AG09319 (cell line): ENCODE data around the gene PLA1A.

ENCODE experiments used
- DNase-seq: peaks from one replicate; pipeline ENCODE4 v3.0.0-alpha.2; 2010; ENCODE audit warnings: low read depth; ENCODE audit errors: extremely low read depth
- TF ChIP-seq, protein P1 (sequence below): IDR thresholded peaks from 2 replicates; pipeline ENCODE4 v1.5.1; 2011; ENCODE audit warnings: low read depth, mild to moderate bottlenecking, inconsistent platforms, low read length, moderate library complexity

Gene PLA1A

DNA sequence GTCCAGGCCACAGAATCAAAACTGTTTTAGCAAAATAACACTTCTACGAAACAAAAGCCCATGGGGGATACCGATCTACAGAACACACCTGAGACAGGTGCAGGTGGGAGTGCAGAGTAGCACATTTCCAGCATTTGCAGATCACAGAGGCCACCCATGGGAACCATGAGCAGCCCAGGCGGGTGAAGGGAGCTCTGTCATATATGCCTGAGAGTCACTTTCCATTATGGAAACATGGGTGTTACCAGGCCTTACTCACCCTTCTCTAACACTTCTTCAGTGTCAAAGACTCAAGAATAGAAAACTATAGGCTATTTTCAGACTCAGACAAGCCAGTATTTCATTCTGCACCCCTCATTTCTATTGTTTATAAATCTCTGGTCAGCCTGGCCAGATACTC is 3.5 kb downstream of the PLA1A start:
- DNase-seq = no peak
- TF ChIP-seq, protein P1, sequence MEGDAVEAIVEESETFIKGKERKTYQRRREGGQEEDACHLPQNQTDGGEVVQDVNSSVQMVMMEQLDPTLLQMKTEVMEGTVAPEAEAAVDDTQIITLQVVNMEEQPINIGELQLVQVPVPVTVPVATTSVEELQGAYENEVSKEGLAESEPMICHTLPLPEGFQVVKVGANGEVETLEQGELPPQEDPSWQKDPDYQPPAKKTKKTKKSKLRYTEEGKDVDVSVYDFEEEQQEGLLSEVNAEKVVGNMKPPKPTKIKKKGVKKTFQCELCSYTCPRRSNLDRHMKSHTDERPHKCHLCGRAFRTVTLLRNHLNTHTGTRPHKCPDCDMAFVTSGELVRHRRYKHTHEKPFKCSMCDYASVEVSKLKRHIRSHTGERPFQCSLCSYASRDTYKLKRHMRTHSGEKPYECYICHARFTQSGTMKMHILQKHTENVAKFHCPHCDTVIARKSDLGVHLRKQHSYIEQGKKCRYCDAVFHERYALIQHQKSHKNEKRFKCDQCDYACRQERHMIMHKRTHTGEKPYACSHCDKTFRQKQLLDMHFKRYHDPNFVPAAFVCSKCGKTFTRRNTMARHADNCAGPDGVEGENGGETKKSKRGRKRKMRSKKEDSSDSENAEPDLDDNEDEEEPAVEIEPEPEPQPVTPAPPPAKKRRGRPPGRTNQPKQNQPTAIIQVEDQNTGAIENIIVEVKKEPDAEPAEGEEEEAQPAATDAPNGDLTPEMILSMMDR = no peak

DNA sequence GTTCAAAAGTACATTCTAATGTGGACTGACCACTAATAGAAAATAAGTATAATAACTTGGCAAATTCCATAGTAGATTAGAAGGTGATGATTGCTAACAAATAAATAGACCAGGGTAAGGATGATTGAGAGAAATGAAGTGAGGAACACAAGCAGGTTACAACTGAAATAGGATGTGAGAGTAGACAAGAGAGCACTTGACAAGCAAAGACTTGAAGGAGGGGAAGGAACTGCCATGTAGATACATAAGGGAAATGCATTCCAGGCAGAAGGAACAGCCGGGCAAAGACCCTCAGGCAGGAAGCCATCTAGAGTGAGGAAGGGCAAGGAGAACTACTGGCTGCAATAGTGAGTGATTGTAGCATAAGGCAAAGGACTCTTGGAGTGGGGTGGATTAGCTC is 5.0 kb downstream of the PLA1A start:
- TF ChIP-seq, protein P1 = no peak
- no peak for DNase-seq

DNA sequence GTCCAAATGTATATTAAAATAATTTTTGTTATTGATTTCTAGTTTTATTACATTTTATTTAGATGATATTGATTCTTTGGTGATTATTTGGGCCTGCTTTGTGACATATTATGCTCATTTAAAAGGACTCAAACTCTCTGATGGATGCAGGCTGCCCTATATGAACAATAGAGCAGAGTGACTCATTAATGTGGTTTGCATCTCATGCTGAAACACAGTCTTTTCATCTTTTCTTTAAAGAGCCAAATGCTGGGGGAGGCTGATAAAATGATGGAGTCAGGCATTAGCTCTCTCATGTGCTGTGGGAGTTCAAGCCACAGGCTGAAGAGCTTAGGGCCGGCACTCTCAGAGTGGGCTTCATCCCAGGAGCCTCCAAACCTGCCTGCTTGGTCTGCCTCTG is 7.2 kb downstream of the PLA1A start:
- TF ChIP-seq, protein P1 = no peak
- no peak for DNase-seq

DNA sequence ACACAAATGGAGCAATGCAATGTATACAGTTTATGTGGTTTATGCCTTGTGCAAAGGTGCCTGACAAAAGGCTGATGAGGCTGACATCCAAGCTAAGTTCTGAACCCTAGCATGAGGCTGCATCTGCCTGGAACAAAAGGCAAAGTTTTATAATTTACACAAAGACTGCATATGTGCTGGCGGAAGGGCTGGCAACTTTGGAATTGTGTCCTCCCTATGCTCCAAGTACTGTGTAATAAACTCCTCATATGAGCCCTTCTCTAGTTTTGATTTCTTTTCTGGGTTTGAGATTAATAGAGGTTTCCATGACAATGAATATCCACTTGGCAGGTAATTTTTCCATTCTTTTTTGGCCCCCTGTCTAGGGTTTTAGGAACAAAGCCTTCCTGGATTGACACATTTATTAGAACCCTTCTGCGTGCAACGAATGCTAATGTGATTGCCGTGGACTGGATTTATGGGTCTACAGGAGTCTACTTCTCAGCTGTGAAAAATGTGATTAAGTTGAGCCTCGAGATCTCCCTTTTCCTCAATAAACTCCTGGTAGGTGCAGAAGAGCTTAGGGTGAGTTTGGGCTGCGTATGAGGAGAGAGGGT is 10.8 kb downstream of the PLA1A start:
- TF ChIP-seq, protein P1 = no peak
- DNase-seq = no peak

DNA sequence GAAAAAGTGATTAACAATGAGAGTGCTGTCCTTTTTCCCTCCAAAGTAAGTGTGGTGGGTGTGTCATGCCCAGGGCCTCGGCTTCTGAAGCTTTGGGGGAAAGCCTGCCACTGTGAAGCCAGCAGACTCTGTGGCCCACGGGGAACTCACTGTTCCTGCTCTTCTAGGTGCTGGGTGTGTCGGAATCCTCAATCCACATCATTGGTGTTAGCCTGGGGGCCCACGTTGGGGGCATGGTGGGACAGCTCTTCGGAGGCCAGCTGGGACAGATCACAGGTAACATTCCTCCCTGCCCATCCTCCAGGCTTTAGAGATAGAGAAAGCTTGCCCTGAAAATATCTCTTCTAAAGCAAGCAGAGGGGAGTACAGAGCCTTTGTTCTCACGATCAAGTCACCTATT is 11.6 kb downstream of the PLA1A start:
- TF ChIP-seq, protein P1 = no peak
- no peak for DNase-seq

DNA sequence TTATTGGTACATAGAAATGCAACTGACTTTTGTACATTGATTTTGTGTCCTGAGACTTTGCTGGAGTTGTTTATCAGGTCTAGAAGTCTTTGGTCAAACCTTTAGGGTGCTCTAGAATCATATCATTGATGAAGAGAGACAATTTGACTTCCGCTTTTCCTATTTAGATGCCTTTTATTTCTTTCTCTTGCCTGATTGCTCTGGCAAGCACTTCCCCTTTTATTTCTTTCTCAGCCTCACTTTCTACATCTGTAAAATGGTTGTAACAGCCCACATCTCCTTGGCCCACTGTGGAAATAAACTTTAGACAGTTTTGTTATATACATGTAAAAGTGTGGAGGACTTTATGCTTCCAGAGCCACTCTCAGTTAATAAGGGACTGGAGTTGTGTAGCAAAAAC is 14.0 kb downstream of the PLA1A start:
- DNase-seq = no peak
- TF ChIP-seq, protein P1 = no peak

DNA sequence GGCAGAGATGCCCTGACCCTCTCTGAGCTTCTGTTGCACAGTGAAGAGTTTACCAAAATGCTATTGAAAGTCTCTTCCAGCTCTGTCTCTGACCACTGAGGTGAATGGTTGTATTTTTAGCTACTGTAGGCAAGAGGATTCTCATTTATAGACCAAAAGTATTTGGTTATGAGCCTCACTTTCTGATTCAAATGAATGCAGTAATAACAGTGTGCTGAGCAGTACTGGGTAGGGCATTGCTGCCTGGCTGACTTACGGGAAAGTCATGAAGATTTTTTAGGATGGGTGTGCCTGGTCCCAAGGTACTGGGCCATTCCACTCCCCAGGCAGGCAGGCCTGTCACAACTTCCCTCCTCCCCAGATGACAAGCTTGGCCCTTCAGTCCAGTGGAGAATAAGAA is 15.5 kb downstream of the PLA1A start:
- DNase-seq = no peak
- TF ChIP-seq, protein P1 = no peak
